ENCODE measurements around the gene CTXN1.

- TF ChIP-seq, protein P1, sequence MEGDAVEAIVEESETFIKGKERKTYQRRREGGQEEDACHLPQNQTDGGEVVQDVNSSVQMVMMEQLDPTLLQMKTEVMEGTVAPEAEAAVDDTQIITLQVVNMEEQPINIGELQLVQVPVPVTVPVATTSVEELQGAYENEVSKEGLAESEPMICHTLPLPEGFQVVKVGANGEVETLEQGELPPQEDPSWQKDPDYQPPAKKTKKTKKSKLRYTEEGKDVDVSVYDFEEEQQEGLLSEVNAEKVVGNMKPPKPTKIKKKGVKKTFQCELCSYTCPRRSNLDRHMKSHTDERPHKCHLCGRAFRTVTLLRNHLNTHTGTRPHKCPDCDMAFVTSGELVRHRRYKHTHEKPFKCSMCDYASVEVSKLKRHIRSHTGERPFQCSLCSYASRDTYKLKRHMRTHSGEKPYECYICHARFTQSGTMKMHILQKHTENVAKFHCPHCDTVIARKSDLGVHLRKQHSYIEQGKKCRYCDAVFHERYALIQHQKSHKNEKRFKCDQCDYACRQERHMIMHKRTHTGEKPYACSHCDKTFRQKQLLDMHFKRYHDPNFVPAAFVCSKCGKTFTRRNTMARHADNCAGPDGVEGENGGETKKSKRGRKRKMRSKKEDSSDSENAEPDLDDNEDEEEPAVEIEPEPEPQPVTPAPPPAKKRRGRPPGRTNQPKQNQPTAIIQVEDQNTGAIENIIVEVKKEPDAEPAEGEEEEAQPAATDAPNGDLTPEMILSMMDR (conservative IDR thresholded peaks at IDR 0.05; ENCODE audit: low read depth, low read length) = no peak
- TF ChIP-seq EZH2 (IDR thresholded peaks at IDR 0.05; ENCODE audit: borderline replicate concordance, low read depth, low read length, poor library complexity, severe bottlenecking) = no peak
Observed at GRCh38 chr19:7962644-7963268, 36.8 kb upstream of the CTXN1 start.
